BJ (cell line): ENCODE measurements around the gene BCORL1. TPM values are rescaled to one million over a fixed set of nuclear protein-coding genes. Genes with fewer than 3 reads are reported as not detected.

Experiments
- CTCF ChIA-PET: fragments of 350-600 bp; formaldehyde crosslinking; extraction: SDS; loops from one replicate; lab custom pipeline; 2021; ENCODE audit warnings: antibody characterized with exemption, inconsistent platforms; lab: Yijun Ruan, JAX
- POLR2A ChIA-PET: fragments of 300-600 bp; sonication (Branson Sonifier 250); formaldehyde crosslinking; extraction: SDS; loops from one replicate; lab custom pipeline; 2021; ENCODE audit warnings: antibody characterized with exemption; lab: Charles Lee
- DNase-seq: peaks from one replicate; pipeline ENCODE4 v3.0.0-alpha.2; 2011; ENCODE audit warnings: low read depth
- H3K27me3 ChIP-seq: 2 replicates; pipeline ENCODE4 v1.6.0; 2011; ENCODE audit warnings: low read length; ENCODE audit not compliant: control insufficient read depth, insufficient read depth
- H3K36me3 ChIP-seq: 2 replicates; pipeline ENCODE4 v1.5.1; 2011; ENCODE audit warnings: low read length; ENCODE audit not compliant: control insufficient read depth, insufficient read depth
- H3K4me3 ChIP-seq: 2 replicates; pipeline ENCODE4 v1.5.1; 2011; ENCODE audit warnings: low read depth, mild to moderate bottlenecking, control low read depth, low read length
- polyA plus RNA-seq: library from polyadenylated mRNA; depleted of rRNA; stranded (reverse); fragments of >200 nt; gene quantifications from 2 replicates; pipeline ENCODE4 v1.2.3, GENCODE V29; 2011; rRNA removed
- TF ChIP-seq, protein P1 (sequence below): IDR thresholded peaks from 2 replicates; pipeline ENCODE4 v1.5.1; 2011; ENCODE audit warnings: low read depth, mild to moderate bottlenecking, control low read depth, inconsistent platforms, low read length, moderate library complexity; ENCODE audit not compliant: insufficient read depth

Gene BCORL1
- polyA plus RNA-seq, 1 experiment: 1.5 TPM

GRCh38 chrX:130100180-130100579, 117.7 kb downstream of the BCORL1 start:
- H3K27me3 ChIP-seq: no peaks in the 10 kb centered on the region
- H3K4me3 ChIP-seq: no peak overlapping the region
- CTCF ChIA-PET: no interaction called here
- TF ChIP-seq, protein P1, sequence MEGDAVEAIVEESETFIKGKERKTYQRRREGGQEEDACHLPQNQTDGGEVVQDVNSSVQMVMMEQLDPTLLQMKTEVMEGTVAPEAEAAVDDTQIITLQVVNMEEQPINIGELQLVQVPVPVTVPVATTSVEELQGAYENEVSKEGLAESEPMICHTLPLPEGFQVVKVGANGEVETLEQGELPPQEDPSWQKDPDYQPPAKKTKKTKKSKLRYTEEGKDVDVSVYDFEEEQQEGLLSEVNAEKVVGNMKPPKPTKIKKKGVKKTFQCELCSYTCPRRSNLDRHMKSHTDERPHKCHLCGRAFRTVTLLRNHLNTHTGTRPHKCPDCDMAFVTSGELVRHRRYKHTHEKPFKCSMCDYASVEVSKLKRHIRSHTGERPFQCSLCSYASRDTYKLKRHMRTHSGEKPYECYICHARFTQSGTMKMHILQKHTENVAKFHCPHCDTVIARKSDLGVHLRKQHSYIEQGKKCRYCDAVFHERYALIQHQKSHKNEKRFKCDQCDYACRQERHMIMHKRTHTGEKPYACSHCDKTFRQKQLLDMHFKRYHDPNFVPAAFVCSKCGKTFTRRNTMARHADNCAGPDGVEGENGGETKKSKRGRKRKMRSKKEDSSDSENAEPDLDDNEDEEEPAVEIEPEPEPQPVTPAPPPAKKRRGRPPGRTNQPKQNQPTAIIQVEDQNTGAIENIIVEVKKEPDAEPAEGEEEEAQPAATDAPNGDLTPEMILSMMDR: no peak
- peak; percentile 43 for DNase-seq
- POLR2A ChIA-PET: no interaction called here
- H3K36me3 ChIP-seq: no peaks in the 10 kb centered on the region

DNA sequence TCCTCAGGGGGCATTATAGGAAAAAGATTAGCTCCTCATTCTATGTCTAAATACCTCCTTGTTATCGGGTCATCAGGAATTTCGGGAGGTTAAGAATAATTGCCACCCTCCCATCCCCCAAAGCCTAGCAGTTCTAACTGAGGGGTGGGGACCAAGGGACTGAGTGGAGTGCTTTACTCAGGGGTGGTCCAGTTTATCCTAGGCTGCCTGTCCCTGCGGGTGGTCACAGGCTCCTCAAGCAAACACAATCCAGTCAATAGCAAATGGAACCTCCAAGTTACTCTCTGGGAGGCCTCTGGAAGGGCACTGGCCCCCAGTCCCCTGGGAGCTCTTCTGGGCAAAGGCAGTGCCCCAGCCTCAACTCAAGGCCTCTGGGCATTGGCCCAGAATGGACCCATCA, 121.2 kb downstream of the BCORL1 start:
- Histone ChIP-seq H3K27me3 (no peaks in the 10 kb centered on the region), H3K4me3 (no peak overlapping the region), H3K36me3 (no peaks in the 10 kb centered on the region)
- no peak for DNase-seq
- TF ChIP-seq, protein P1: no peak
- POLR2A ChIA-PET: no interaction called here
- CTCF ChIA-PET: interaction anchor here (0.6 to 1.2 kb wide), 2 partner anchors 22 to 156 kb away, joined by 3 read pairs; no protein-coding TSS in a partner anchor

DNA sequence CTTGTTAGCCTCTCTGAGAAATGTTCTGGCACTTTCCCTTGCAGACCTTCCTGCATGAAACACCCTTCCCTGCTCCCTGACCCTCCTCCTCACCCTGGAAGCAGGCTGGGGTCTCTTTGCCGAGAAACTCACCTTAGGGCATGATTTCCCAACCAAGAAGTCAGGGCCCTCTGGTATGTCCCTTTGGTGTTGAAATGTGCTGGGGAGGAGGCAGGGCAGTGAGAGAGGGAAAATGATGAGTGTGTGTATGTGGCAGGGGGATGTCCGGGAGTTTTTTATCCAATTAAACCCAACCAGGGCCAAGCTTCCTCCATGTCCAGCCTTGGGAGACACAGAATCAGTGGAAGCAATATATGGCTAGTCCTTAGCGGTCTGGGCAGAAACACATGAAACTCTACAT, 122.8 kb downstream of the BCORL1 start:
- Histone ChIP-seq H3K36me3 (no peaks in the 10 kb centered on the region), H3K4me3 (no peak overlapping the region), H3K27me3 (no peaks in the 10 kb centered on the region)
- CTCF ChIA-PET: interaction anchor here (0.6 kb wide), 1 partner anchor 26 kb away, joined by 3 read pairs; no protein-coding TSS in a partner anchor
- TF ChIP-seq, protein P1: no peak
- POLR2A ChIA-PET: interaction anchor here (0.6 kb wide), 1 partner anchor 55 kb away, joined by 4 read pairs; no protein-coding TSS in a partner anchor
- no peak for DNase-seq

DNA sequence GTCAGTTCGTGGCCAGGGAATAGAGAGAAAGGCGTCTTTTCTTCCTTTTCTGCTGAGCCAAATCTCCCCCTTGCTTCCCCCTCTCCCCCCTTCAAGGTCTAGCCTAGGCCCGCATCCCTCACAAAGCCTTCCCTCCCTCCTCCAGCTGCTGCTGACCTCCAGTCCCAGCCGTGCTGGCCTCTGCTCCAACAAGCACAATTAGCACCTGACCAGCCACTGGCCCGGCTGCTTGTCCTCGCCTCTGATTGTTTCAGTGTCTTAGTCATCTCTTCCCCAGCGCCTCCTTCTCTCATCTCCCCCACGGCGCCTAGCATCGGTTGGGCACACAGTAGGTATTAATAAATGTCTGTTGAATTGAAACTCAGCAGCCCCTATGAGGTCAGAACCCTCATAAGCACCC, 123.6 kb downstream of the BCORL1 start:
- Histone ChIP-seq H3K4me3 (no peak overlapping the region), H3K27me3 (no peaks in the 10 kb centered on the region), H3K36me3 (no peaks in the 10 kb centered on the region)
- CTCF ChIA-PET: no interaction called here
- POLR2A ChIA-PET: no interaction called here
- TF ChIP-seq, protein P1: no peak
- no peak for DNase-seq

Other genes with a start within 250 kb of the BCORL1 start
- gene XPNPEP2, start 243.7 kb upstream of the BCORL1 start, polyA plus RNA-seq: 0.16 and 0.32 TPM in 2 replicates
- gene SASH3, start 202.7 kb upstream of the BCORL1 start, polyA plus RNA-seq: not detected in 2 replicates
- 47.5 and 48.0 TPM in 2 replicates for gene ZDHHC9, start 138.7 kb upstream of the BCORL1 start, polyA plus RNA-seq
- gene UTP14A, start 76.5 kb upstream of the BCORL1 start, polyA plus RNA-seq: 12.0 and 20.0 TPM in 2 replicates
- gene ELF4, start 127.9 kb downstream of the BCORL1 start, polyA plus RNA-seq: 22.6 and 31.1 TPM in 2 replicates
- gene AIFM1, start 183.2 kb downstream of the BCORL1 start, polyA plus RNA-seq: 23.2 and 27.8 TPM in 2 replicates
- gene RAB33A, start 189.3 kb downstream of the BCORL1 start, polyA plus RNA-seq: 4.6 and 5.1 TPM in 2 replicates